ENCODE data around the gene RAB40C. TPM values are rescaled to one million over a fixed set of nuclear protein-coding genes. Genes with fewer than 3 reads are reported as not detected.

The RAB40C gene
- total and polyA plus RNA-seq, 8 donors, result 17.6 to 101 (median 25.6) TPM

GRCh38 chr16:667113-667779 is 77.4 kb downstream of the RAB40C start:
- H3K4me1 ChIP-seq, result peaks cover 21 to 30% (median 25%) of the 10 kb centered on the region in 4 donors
- peak overlapping the region; percentile 37 to 93 (median 87) for H3K27ac ChIP-seq
- no peaks in the 10 kb centered on the region for H3K9me3 ChIP-seq
- intact Hi-C loops (cut with DNase I; ENCODE audit: low total_unique reads), result no loop called here
- H3K4me3 ChIP-seq, result peak overlapping the region in 3 of 4 donors; percentile 91 to 98 (median 93)
- no peaks in the 10 kb centered on the region for H3K27me3 ChIP-seq
- no peak for DNase-seq
- H3K36me3 ChIP-seq, result peaks cover 27 to 31% (median 31%) of the 10 kb centered on the region in 4 donors
- TF ChIP-seq CTCF (IDR thresholded peaks at IDR 0.05) (no peak), EP300 (IDR thresholded peaks at IDR 0.05) (no peak), POLR2AphosphoS5 (IDR thresholded peaks at IDR 0.05) (no peak), POLR2A (IDR thresholded peaks at IDR 0.05) (no peak)
- 84 to 87% (median 86%) methylated on average over 12 to 22 of the region's 22 CpGs for WGBS, 5 donors

- Histone ChIP-seq H3K4me1 (peaks cover 21 to 30% (median 25%) of the 10 kb centered on the region in 4 donors), H3K27me3 (no peaks in the 10 kb centered on the region), H3K27ac (peak within 1 kb of the TSS; percentile 86 to 93 (median 88)), H3K36me3 (peaks cover 34 to 38% (median 38%) of the 10 kb centered on the region in 4 donors), H3K9me3 (no peaks in the 10 kb centered on the region), H3K4me3 (peak within 1 kb of the TSS; percentile 82 to 98 (median 92))
- TF ChIP-seq CTCF (IDR thresholded peaks at IDR 0.05) (peak in 5 of 7 experiments; percentile 51 to 93 (median 86)), POLR2AphosphoS5 (IDR thresholded peaks at IDR 0.05) (peak; percentile 45 to 91 (median 73)), EP300 (IDR thresholded peaks at IDR 0.05) (no peak), POLR2A (IDR thresholded peaks at IDR 0.05) (peak in 1 of 4 donors; percentile 56)
- intact Hi-C loops (cut with DNase I; ENCODE audit: low total_unique reads), result no loop called here
- 0 to 1% (median 0%) methylated on average over 24 to 78 of the region's 78 CpGs for WGBS, 5 donors
- peak; percentile 95 to 98 for DNase-seq
Observed at GRCh38 chr16:667780-668518, 78.1 kb downstream of the RAB40C start, which contains the start of gene RHOT2. TSS of gene RHOT2 (plus strand) at chr16:668132. CDS start at chr16:668200, 68 bp downstream.

GRCh38 chr16:668519-669171 is 78.8 kb downstream of the RAB40C start:
- intact Hi-C loops (cut with DNase I; ENCODE audit: low total_unique reads), result no loop called here
- WGBS, 5 donors, result 3 to 8% (median 5%) methylated on average over 36 to 50 of the region's 50 CpGs

More at GRCh38 chr16:668519-669171, 78.8 kb downstream of the RAB40C start:
- no peaks in the 10 kb centered on the region for H3K9me3 ChIP-seq
- peak overlapping the region; percentile 86 to 93 (median 88) for H3K27ac ChIP-seq
- DNase-seq, result no peak
- H3K36me3 ChIP-seq, result peaks cover 41 to 45% (median 45%) of the 10 kb centered on the region in 4 donors
- H3K4me3 ChIP-seq, result peak overlapping the region; percentile 82 to 98 (median 92)
- no peak for TF ChIP-seq EP300 (IDR thresholded peaks at IDR 0.05)
- TF ChIP-seq CTCF (IDR thresholded peaks at IDR 0.05), result no peak
- no peak for TF ChIP-seq POLR2A (IDR thresholded peaks at IDR 0.05)
- no peak for TF ChIP-seq POLR2AphosphoS5 (IDR thresholded peaks at IDR 0.05)
- H3K27me3 ChIP-seq, result no peaks in the 10 kb centered on the region
- H3K4me1 ChIP-seq, result peaks cover 21 to 30% (median 25%) of the 10 kb centered on the region in 4 donors
